GM18873 (cell line): ENCODE measurements around the gene BCKDHA.
"Not testable (repeated sequence)": the region's sequence is repeated elsewhere in the genome, so short reads cannot be mapped to it uniquely, and the experiment has no call there.

Experiments used
- ATAC-seq: cut with Tn5 transposase; IDR thresholded peaks from one replicate; pipeline ENCODE4 v1.9.1; 2021; ENCODE audit warnings: mild to moderate bottlenecking, moderate library complexity, moderate number of reproducible peaks; ENCODE audit not compliant: unreplicated experiment, low FRiP score

BCKDHA gene

GRCh38 chr19:41441321-41441945, 43.8 kb downstream of the BCKDHA start:
- no peak for ATAC-seq

GRCh38 chr19:41442473-41443355, 45.1 kb downstream of the BCKDHA start, which contains the start of gene ERICH4:
Gene ERICH4, plus strand, starts transcription at chr19:41443156. Its CDS starts 14 bp downstream, at chr19:41443170.
- ATAC-seq, result no peak

GRCh38 chr19:41443813-41444455, 46.3 kb downstream of the BCKDHA start:
- no peak for ATAC-seq

GRCh38 chr19:41445575-41445974, 48.0 kb downstream of the BCKDHA start:
- ATAC-seq, result no peak

- ATAC-seq, result no peak
Measured at GRCh38 chr19:41447732-41448332, 50.2 kb downstream of the BCKDHA start.

- ATAC-seq, result no peak
Measured at GRCh38 chr19:41449079-41449864, 51.7 kb downstream of the BCKDHA start.

- no peak for ATAC-seq
Measured at GRCh38 chr19:41449865-41450178, 52.2 kb downstream of the BCKDHA start.

- no peak for ATAC-seq
Measured at GRCh38 chr19:41452584-41453275, 55.1 kb downstream of the BCKDHA start.

- no peak for ATAC-seq
Measured at GRCh38 chr19:41455936-41456335, 58.3 kb downstream of the BCKDHA start.

GRCh38 chr19:41456342-41456918, 58.8 kb downstream of the BCKDHA start:
- no peak for ATAC-seq

GRCh38 chr19:41457241-41457640, 59.6 kb downstream of the BCKDHA start:
- ATAC-seq, result peak; percentile 67

GRCh38 chr19:41462497-41462896, 64.9 kb downstream of the BCKDHA start:
- no peak for ATAC-seq

GRCh38 chr19:41463257-41464256, 65.9 kb downstream of the BCKDHA start:
- not testable (repeated sequence) for ATAC-seq
